GM21447 (cell line): ENCODE measurements around the gene ATP2B1.

Experiments
- ATAC-seq: cut with Tn5 transposase; IDR thresholded peaks from one replicate; pipeline ENCODE4 v1.9.1; 2021; ENCODE audit not compliant: unreplicated experiment

ATP2B1 gene

DNA sequence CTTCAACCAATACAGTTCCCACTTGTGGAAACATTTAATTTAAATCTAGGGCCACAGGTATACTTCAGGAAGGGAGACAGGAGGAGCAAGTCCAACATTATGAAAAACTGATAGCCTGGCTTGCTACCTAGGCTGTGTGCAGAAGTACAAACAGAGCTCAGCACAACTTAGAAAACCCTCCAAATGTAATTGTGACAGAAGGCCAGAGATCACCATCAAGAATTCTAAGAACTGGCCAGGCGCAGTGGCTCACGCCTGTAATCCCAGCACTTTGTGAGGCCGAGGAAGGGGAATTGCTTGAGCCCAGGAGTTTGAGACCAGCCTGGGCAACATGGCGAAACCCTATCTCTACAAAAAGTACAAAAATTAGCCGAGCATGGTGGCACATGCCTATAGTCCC, 14.1 kb downstream of the ATP2B1 start:
- no peak for ATAC-seq

DNA sequence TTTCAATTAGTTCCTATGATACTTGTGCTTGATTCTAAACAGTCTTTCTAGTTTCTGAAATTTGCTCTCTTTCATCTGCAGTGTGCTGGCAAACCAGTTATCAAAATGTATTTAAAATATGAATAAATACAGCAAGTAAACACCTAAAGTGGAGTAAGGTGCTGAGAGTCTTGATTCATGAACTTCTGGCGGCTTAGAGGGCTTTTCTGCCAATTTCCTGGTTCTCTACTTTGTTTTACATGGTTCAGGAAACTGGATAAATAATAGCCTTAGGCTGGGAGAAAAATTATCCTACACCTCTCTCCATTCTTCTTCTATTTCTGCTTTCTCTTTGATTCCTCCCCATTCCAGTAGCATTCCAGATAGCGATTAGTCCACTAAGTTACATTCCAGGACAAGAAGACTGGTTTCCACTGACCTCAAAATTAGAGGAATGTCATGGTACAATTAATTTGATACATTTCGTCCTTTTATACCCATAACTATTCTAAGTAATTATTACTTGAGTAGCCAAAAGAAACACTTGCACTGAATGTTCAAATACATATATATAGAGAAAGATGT, 14.9 kb downstream of the ATP2B1 start:
- no peak for ATAC-seq

DNA sequence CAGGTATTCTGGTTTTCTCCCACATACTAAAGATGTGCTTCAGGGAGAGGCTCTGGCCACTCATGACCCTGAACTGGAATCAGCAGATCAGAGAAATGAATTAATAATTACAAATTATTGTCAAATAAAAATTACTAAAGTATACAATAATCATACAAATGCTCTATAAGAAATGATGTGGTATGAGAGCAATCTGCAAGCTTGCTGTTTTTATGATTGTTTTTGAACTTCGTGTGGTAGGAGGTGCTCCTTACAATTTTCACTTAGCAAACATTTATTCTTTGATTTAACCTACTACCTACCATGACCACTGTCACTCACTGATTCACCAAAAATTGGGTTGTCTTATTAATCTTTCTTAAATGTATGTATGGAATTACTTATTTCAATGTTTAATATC, 16.2 kb downstream of the ATP2B1 start:
- ATAC-seq = no peak

DNA sequence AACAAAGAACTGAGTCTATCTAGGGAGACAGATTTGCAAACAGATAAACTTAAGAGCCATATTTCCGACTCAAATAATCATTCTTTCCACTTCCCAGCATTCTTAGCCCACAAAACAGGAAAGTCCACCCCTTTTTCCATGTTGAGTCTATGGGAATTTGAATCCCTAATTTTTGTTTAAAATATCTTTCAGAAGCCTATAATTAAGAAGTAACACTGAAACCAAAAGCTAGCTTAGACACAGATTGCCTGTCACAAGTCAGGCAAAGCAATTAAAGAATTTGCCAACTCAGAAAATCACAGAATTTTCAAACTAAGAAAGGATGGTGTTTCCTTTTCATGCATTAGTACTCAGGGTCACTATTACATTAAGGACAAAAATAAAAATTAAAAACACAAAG, 17.0 kb downstream of the ATP2B1 start:
- ATAC-seq = no peak

DNA sequence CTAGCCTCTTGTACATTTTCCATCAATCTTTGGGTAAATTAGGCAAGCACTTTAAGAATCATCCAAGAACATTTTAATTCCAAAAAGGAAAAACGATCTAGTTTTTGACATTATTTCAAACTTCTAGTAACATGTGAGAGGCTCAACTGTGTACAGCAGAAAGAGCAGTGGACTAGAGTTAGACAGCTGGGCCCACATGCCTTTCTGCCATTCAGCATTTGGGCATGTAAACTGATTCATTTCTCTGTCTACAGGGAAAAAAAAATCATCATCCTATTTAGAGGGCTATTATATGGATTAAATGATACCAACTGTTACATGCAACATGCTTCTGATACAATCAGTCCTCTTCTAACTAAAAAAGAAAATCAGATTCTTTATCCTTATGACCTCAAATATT, 17.7 kb downstream of the ATP2B1 start:
- no peak for ATAC-seq

DNA sequence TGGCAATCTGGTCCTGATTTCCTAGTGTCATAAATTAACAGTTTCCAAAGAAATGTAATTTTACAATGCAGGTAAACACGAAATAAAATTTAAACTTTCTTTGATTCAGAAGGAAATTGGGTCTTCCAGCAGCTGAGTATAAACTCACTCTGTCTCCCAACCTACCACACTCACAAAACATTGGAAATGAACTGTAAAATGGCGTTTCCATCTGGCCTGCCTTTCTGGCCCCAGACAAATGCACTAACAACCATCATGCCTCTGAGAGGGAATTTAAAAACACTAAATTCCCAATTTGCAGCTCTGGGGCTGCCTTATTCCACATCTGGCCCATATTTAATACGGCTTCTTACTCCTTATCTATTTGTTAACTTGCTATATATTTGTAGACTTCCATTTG, 19.3 kb downstream of the ATP2B1 start:
- no peak for ATAC-seq

DNA sequence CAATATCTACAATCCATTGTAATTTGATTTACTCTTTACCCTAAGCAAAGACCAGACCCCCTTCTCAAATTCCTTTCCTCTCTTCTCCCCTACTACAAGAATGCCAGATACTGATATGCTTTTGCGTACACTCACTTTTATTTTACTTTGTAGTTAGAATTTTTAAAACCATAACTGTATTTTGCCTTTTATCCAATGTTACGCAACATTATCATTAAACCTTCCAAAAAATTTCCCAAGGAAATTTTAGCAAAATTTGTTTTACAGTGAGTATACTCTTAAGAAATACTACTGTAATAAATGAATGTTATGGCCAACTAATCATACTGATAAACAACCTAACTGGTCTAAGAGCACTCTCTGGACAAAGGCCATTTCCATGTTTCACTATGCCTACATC, 22.3 kb downstream of the ATP2B1 start:
- no peak for ATAC-seq

DNA sequence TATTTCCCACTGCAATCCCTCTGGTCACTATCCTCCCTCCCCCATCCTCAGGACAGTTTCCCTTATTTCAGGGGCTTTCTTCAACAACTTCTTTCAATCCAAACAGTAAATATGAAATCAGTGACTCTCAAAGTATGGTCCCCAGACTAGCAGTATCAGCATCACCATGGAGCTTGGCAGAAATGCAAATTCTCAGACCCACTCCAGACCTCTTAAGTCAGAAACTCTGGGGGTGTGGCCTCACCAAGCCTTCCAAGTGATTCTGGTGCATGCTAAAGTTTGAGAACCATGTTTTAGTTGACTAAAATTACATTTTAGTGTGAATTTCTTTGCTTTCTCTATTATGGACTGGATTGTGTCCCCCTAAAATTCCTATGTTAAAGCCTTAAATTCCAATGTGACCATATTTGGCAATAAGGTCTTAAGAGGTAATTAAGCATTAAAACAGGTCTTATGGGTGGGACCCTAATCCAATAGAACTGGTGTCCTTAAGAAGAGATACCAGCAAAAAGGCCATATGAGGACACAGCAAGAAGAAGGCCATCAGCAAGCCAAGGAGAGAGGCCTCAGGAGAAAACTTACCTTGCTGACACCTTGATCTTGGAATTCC, 23.2 kb downstream of the ATP2B1 start:
- ATAC-seq = no peak

DNA sequence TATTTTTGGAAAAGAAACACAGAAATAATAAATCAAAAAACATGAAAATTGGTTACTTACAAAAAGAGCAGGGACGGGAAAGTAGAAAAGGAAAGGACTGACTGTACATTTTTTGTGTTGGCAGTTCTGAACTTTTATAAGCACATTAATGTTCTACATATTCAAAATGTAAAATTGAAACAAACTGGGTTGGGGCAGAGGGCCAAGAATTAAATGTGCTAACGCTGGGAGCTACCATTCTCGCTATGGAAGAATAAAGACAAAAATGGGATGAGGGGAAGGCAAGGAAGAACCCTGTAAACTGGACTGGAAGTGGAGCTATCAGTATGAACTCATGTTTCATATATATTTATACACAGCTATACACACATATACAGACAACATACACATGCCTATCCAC, 24.5 kb downstream of the ATP2B1 start:
- no peak for ATAC-seq

DNA sequence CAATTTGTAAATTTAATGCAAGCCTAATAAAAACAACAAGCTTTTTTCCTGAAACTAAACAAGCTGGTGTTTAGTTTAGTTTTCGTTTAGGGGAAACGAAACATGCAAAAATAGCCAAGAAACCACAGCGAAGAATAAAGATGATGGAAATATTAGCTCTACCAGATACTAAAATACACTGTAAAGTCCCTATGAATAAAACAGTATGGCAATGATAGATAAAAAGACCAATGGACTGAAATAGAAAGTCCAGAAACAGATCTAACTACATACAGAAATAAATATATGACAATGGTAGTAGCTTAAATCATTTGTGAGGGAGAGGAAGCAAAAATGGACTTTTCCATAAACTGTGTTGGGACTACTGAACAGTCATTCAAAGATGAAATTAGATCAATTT, 26.4 kb downstream of the ATP2B1 start:
- ATAC-seq = no peak

DNA sequence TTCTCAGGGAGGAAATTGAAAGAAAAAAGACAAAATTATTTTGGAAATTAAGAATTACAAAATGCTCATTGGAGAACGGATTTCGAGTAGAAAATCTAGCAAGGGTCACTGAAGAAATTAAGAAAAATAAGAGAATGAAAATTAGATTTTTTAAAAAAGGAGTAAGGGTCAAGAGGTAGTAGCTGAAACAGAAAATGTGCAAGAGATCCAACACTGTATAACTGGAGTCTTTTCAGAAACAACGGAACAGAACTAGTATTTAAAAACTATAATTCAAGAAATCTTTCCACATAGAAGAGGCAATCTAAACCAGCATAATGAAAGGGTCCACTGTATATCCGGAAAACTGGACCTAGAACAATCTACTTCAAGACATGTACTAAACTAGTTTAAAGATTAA, 28.2 kb downstream of the ATP2B1 start:
- ATAC-seq = no peak

DNA sequence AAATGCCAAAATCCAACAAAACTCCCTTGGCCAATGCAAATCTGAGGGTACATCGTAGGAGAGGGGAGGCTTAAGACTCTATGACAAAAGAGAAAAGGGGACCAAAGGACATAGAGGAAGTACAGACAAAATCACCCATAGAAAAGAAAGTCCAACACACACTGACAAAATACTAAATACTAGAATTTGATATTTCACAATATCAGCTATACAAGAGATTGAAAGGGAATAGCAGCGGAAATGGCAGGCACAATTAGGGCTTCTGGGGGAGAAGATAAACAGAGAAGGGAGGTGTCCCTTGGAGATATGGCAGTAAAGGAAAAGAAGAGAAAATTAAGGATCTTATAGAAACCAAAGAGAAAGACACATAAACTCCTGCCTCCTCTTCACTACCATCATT, 29.0 kb downstream of the ATP2B1 start:
- ATAC-seq = no peak

DNA sequence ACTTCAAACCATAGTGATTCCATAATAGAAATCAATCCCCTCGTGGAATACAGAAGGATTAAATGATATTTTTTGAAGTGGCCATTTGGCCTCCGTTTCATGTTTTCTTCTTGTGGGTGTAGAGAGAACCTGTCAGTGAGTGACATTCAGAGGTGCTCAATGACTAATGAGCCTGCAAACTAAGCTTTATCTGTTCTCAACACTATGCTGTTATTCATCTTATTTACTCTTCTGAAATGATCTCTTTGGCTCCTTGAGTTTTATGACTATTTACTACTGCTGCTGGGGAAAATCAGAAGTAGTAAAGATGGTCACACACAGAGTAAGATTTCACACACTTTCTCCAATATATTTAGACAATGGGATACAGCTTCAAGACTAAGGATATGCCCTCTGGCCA, 30.4 kb downstream of the ATP2B1 start:
- ATAC-seq = no peak

DNA sequence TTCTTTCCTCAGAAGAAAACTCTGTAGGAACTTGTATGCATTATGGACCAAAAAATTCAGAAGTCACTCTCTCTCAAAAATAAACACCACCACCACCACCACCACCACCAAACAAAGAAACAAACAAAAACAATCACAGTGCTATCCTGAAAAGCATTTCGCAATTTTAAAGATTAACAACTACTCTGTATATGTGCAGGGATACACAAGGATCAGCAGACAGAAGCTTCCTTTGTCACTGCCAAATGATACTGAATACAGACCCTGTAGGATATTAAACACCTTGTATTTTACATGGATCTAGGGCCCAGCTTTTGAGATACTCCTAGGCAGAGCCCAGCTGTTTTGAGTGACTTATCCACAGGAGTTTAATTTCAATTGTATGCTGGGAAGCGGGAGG, 31.7 kb downstream of the ATP2B1 start:
- ATAC-seq = no peak

DNA sequence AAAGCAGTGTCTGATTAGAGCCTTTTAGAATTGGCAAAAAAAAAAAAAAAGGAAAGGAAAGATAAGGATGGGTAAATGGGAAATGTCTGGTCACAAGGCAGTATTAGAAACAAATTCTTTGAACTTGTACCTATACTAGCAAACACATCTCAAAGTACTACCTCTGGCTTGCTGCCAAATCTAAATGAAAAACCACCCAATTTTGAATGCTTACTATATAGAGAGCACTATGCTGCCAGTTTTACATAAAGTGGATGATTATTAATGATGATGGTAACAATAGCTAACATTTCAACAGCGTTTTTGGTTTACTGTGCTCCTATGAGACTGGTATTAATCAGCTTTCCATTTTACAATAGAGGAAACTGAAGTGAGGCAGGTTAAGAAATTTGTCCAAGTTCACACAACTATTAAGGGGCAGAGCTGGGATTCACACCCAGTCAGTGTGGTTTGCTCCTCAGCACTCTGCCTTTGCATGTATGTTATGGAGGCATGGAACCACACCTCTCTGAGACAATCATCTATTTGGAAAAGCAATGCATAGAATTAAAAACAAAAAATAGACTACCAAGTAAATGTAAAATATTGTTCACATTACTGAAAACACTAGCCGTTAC, 34.2 kb downstream of the ATP2B1 start:
- ATAC-seq = no peak

DNA sequence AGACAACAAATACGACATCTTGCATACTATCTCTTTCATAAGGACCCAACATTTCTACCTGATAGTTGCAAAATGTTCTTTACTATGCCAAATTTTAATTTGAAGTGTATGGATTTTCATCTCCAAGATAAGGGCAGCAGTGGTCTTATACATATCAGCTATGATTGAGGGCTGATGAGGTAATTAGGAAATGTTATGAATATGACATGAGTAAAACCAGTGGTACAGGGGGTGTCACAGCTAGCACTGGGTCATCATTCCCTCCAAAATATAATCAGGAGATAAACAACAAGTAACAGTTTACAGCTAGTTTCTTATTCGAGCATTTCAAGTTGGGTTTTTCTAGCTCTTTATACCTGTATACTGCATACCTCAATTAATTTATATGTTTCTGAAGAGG, 35.0 kb downstream of the ATP2B1 start:
- ATAC-seq = no peak

DNA sequence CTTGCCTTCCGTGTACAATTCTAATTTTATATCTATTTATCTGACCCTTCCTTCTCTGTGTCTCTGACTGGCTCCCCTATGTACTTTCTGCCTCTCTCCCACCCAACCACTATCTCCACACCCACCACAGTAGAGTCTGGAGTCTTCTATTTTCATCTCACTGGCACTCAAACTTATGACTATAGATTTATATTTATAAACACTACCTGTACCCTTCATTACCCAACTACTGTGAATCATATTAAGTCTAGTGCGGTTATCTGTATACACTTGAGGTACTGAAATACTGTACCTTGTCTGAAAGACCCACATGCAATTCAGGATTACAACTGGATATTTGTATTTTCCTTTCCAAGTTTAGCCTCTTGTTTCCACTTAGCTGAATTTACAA, 36.1 kb downstream of the ATP2B1 start:
- no peak for ATAC-seq

DNA sequence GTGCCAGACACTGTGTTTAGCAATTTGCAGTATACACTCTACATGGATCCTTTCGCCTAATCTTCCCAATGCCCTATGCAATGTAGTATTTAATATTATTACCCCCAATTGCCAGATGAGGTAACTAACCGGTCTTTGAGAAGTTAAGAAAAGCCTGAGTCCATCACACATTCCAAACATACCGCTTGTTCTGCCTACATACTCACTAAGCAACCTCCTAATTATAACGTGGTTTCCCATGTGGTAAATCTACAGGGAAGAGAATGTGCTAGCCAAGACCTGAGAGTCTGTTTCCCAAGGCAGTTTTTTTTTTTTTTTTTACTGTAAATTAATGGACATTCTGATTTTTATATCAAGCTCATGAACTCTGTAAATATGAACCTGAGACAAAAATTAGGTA, 37.2 kb downstream of the ATP2B1 start:
- peak; percentile 3 for ATAC-seq

DNA sequence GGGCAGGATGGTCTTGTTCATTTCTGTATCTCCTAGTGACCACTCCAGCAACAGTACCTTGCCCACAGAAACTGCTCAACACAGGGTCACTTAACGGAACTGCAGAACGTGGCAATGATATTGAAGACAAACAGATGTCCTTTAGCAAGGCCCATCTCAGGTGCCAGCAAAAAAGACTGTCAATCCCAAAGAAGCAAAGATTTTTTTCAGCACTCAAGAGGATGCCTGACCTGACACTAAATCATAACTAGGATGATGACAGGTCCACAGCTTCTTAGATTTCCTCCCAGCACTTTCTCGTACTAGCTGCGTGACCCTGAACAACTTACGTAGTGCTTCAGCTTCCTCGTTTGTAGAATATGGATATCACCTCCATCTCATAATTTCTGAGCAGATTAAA, 39.4 kb downstream of the ATP2B1 start:
- ATAC-seq = no peak

DNA sequence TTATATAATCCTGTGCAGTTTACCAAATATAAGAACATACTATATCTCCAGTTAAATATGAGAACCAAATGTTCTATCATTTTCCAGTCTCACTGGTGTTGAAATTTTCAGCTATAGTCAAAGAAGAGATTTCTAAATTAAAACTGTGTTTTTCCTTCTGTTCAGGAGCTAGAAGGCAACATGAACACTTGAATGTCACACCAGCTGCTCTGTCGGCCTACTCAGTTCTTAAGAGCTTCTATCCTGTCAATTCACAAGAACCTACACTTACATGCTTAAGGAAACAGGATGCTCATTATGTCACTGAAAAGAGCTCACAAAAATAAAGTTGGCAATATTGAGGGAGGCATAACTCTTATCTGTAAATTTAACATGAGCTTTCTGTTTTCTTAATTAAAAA, 43.1 kb downstream of the ATP2B1 start:
- ATAC-seq = no peak

DNA sequence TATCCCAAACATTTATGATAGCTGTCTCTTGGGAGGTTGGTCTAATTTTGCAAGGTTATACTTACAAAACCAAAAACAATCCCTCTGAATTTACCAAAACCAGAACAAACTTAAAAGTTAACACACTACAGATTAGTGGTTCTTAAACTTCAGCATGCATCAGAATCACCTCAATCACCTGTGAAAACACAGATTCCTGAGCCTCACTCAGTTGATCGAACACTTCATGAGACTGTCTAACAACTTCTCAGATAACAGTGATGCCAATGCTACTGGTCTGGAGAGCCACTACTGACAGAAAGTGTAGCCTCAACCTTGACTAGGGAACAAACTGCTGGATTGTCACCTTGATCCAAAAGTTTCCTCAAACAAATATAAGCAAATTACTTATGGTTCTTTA, 44.2 kb downstream of the ATP2B1 start:
- ATAC-seq = no peak

DNA sequence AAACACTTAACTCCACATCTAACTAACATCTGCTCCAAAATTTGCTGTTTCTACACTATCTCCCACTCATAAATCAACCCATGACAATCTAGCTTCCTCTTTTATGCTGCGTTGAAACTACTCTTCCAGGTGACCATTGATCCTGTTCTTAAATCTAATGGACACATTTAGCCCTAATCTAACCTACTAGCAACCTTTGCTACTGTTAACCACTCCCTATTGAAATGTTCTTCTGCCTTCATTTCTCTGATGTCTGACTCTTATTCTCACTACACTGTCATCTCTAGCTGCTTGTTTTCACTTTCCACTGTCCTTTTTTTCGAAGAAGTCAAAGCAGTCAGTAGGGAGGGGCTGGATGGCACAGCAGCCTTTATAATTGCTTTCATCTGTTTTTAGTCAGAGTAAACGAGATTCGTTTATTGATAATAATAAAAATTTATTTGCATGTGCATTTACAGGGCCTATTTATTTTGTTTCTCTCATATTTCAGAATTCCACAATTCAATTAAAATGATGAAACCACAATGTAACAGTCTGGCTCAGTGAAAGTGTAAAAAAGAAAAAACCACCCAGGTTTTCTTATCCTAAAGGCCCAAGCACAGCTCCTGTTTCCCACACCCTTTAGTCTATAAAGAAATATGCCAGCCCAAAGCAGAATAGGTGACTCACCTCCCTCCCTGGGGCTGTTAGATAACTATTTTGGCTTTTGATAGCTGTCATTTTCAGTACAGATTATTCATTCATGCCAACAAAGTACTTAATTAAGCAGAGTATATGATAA, 44.9 kb downstream of the ATP2B1 start:
- ATAC-seq = peak; percentile 82
